HG02588 (cell line): Measurements from ENCODE around the gene FNDC3B.
"Not testable (repeated sequence)": the region's sequence is repeated elsewhere in the genome, so short reads cannot be mapped to it uniquely, and the experiment has no call there.

Experiments used
- ATAC-seq: cut with Tn5 transposase; IDR thresholded peaks from one replicate; pipeline ENCODE4 v1.9.1; 2021; ENCODE audit warnings: mild to moderate bottlenecking, moderate library complexity; ENCODE audit not compliant: unreplicated experiment

Gene FNDC3B

GRCh38 chr3:172351895-172352466, 312.6 kb downstream of the FNDC3B start:
- no peak for ATAC-seq

GRCh38 chr3:172352786-172353185, 313.4 kb downstream of the FNDC3B start:
- no peak for ATAC-seq

- ATAC-seq = no peak
Observed at GRCh38 chr3:172354931-172355499, 315.6 kb downstream of the FNDC3B start.

- no peak for ATAC-seq
Observed at GRCh38 chr3:172355836-172356235, 316.5 kb downstream of the FNDC3B start.

GRCh38 chr3:172356427-172356826, 317.0 kb downstream of the FNDC3B start:
- ATAC-seq = no peak

- ATAC-seq = no peak
Observed at GRCh38 chr3:172357850-172358754, 318.7 kb downstream of the FNDC3B start.

- no peak for ATAC-seq
Observed at GRCh38 chr3:172359231-172359630, 319.9 kb downstream of the FNDC3B start.

- no peak for ATAC-seq
Observed at GRCh38 chr3:172359996-172360395, 320.6 kb downstream of the FNDC3B start.

- ATAC-seq = no peak
Observed at GRCh38 chr3:172362583-172362982, 323.2 kb downstream of the FNDC3B start.

GRCh38 chr3:172364374-172365027, 325.1 kb downstream of the FNDC3B start:
- no peak for ATAC-seq

GRCh38 chr3:172365028-172365567, 325.7 kb downstream of the FNDC3B start:
- ATAC-seq = no peak

- no peak for ATAC-seq
Observed at GRCh38 chr3:172367205-172368105, 328.1 kb downstream of the FNDC3B start.

- not testable (repeated sequence) for ATAC-seq
Observed at GRCh38 chr3:172368556-172368955, 329.2 kb downstream of the FNDC3B start.

GRCh38 chr3:172369590-172370259, 330.3 kb downstream of the FNDC3B start:
- ATAC-seq = no peak

- ATAC-seq = no peak
Observed at GRCh38 chr3:172370419-172370818, 331.0 kb downstream of the FNDC3B start.

GRCh38 chr3:172371544-172371943, 332.2 kb downstream of the FNDC3B start:
- ATAC-seq = no peak

- ATAC-seq = no peak
Observed at GRCh38 chr3:172372895-172373294, 333.5 kb downstream of the FNDC3B start.

- ATAC-seq = no peak
Observed at GRCh38 chr3:172373912-172374311, 334.5 kb downstream of the FNDC3B start.

GRCh38 chr3:172375206-172375850, 335.9 kb downstream of the FNDC3B start:
- ATAC-seq = no peak
